Thoracic aorta (tissue), 2 donors: ENCODE measurements around the gene MFNG. TPM values are rescaled to one million over a fixed set of nuclear protein-coding genes. Genes with fewer than 3 reads are reported as not detected.

Experiments
- ATAC-seq: fragments of 150-250 bp; one replicate; pipeline ENCODE4 v1.8.0; 2017; ENCODE audit warnings: low read depth; ENCODE audit not compliant: insufficient number of reproducible peaks, low FRiP score
- DNase-seq: peaks from one replicate; pipeline ENCODE4 v3.0.0-alpha.2; 2020; ENCODE audit warnings: low spot score
- H3K27ac ChIP-seq, 2 donors: fragments of 200-600 bp; sonication (generic); 1 replicate in 1 of 2; 2 replicates in 1 of 2; pipeline ENCODE4 v1.5.1; 2016; ENCODE audit warnings: mild to moderate bottlenecking in 2 of 2, moderate library complexity in 2 of 2
- H3K27me3 ChIP-seq: fragments of 200-600 bp; sonication (generic); replicated peaks from 2 replicates; pipeline ENCODE4 v1.6.0; 2016; ENCODE audit warnings: mild to moderate bottlenecking; ENCODE audit not compliant: insufficient read depth
- H3K36me3 ChIP-seq: fragments of 200-600 bp; sonication (generic); one replicate; pipeline ENCODE4 v1.5.1; 2016
- H3K4me1 ChIP-seq, 2 donors: fragments of 200-600 bp; sonication (generic); 1 replicate in 1 of 2; 2 replicates in 1 of 2; pipeline versions ENCODE4 v1.5.1 to v1.6.0; 2016; ENCODE audit warnings: low read depth in 2 of 2, mild to moderate bottlenecking in 1 of 2; ENCODE audit not compliant: control insufficient read depth in 1 of 2
- H3K4me3 ChIP-seq: fragments of 200-600 bp; sonication (generic); 2 replicates; pipeline ENCODE4 v1.5.1; 2016; ENCODE audit warnings: mild to moderate bottlenecking
- H3K9me3 ChIP-seq: fragments of 200-600 bp; sonication (generic); 2 replicates; pipeline ENCODE4 v1.5.1; 2016
- CTCF ChIP-seq: fragments of 200-600 bp; sonication (generic); IDR thresholded peaks from one replicate; pipeline ENCODE4 v1.5.1; 2019; ENCODE audit warnings: antibody characterized with exemption
- total RNA-seq, 2 donors: library from RNA; depleted of rRNA; stranded (reverse); fragments of >200 nt; gene quantifications; one replicate each; pipeline versions ENCODE4 v1.1.0 to v1.2.3, GENCODE V29; 2016

The MFNG gene
- total RNA-seq, 2 donors from 2014 or later, result 18.1 to 25.5 TPM

GRCh38 chr22:37435970-37436603 is 50.1 kb downstream of the MFNG start:
- DNase-seq (no peak), ATAC-seq (no peak)
- Histone ChIP-seq H3K36me3 (no peaks in the 10 kb centered on the region), H3K27ac (no peak overlapping the region), H3K9me3 (no peaks in the 10 kb centered on the region), H3K27me3 (no peaks in the 10 kb centered on the region), H3K4me1 (no peaks in the 10 kb centered on the region), H3K4me3 (no peak overlapping the region)
- no peak for TF ChIP-seq CTCF

GRCh38 chr22:37433786-37434185 is 52.4 kb downstream of the MFNG start:
- H3K27me3 ChIP-seq, result no peaks in the 10 kb centered on the region
- no peak for TF ChIP-seq CTCF
- H3K4me3 ChIP-seq, result no peak overlapping the region
- DNase-seq, result no peak
- no peaks in the 10 kb centered on the region for H3K9me3 ChIP-seq
- no peaks in the 10 kb centered on the region for H3K36me3 ChIP-seq
- no peaks in the 10 kb centered on the region for H3K4me1 ChIP-seq
- no peak overlapping the region for H3K27ac ChIP-seq
- no peak for ATAC-seq

GRCh38 chr22:37432708-37433054 is 53.5 kb downstream of the MFNG start:
- Histone ChIP-seq H3K27ac (no peak overlapping the region), H3K4me3 (no peak overlapping the region), H3K27me3 (no peaks in the 10 kb centered on the region), H3K9me3 (no peaks in the 10 kb centered on the region), H3K4me1 (peaks cover 0 to 3% of the 10 kb centered on the region in 2 donors), H3K36me3 (no peaks in the 10 kb centered on the region)
- no peak for DNase-seq
- no peak for ATAC-seq
- no peak for TF ChIP-seq CTCF

GRCh38 chr22:37431801-37432707 is 54.1 kb downstream of the MFNG start:
- no peak for ATAC-seq
- Histone ChIP-seq H3K36me3 (no peaks in the 10 kb centered on the region), H3K27ac (no peak overlapping the region), H3K27me3 (no peaks in the 10 kb centered on the region), H3K4me1 (peaks cover 0 to 10% of the 10 kb centered on the region in 2 donors), H3K4me3 (no peak overlapping the region), H3K9me3 (no peaks in the 10 kb centered on the region)
- DNase-seq, result no peak
- TF ChIP-seq CTCF, result no peak

GRCh38 chr22:37431366-37431765 is 54.8 kb downstream of the MFNG start:
- Histone ChIP-seq H3K27ac (no peak overlapping the region), H3K9me3 (no peaks in the 10 kb centered on the region), H3K4me3 (no peak overlapping the region), H3K4me1 (peaks cover 0 to 12% of the 10 kb centered on the region in 2 donors), H3K36me3 (no peaks in the 10 kb centered on the region), H3K27me3 (no peaks in the 10 kb centered on the region)
- DNase-seq, result no peak
- TF ChIP-seq CTCF, result no peak
- no peak for ATAC-seq
